H9 (cell line): Measurements from ENCODE around the gene ACSL4. TPM values are rescaled to one million over a fixed set of nuclear protein-coding genes. Genes with fewer than 3 reads are reported as not detected.

Experiments used
- DNase-seq: peaks from one replicate; pipeline ENCODE4 v3.0.0-alpha.2; 2017
- H2AFZ ChIP-seq: one replicate; pipeline ENCODE4 v1.6.1; 2013; ENCODE audit warnings: mild to moderate bottlenecking, low read length, control low read depth, moderate library complexity
- H2AK5ac ChIP-seq: 2 replicates; pipeline ENCODE4 v1.6.1; 2013; ENCODE audit warnings: low read length, control low read depth, mixed read lengths; ENCODE audit not compliant: insufficient read length
- H2BK120ac ChIP-seq: one replicate; pipeline ENCODE4 v1.6.1; 2013; ENCODE audit warnings: low read depth, mild to moderate bottlenecking, low read length, control low read depth, inconsistent platforms; ENCODE audit not compliant: poor library complexity, severe bottlenecking
- H2BK12ac ChIP-seq: 2 replicates; pipeline ENCODE4 v1.6.1; 2013; ENCODE audit warnings: low read length, control low read depth, mixed read lengths, low read depth; ENCODE audit not compliant: insufficient read length
- H2BK15ac ChIP-seq: 2 replicates; pipeline ENCODE4 v1.6.1; 2013; ENCODE audit warnings: low read depth, low read length, control low read depth
- H2BK20ac ChIP-seq: one replicate; pipeline ENCODE4 v1.6.1; 2013; ENCODE audit warnings: low read depth, mild to moderate bottlenecking, low read length, control low read depth, inconsistent platforms; ENCODE audit not compliant: poor library complexity, severe bottlenecking
- H2BK5ac ChIP-seq: 2 replicates; pipeline ENCODE4 v1.6.1; 2013; ENCODE audit warnings: low read length, control low read depth, mixed read lengths; ENCODE audit not compliant: insufficient read length
- H3K14ac ChIP-seq: 2 replicates; pipeline ENCODE4 v1.6.1; 2013; ENCODE audit warnings: low read length, control low read depth; ENCODE audit not compliant: insufficient read depth
- H3K18ac ChIP-seq: 2 replicates; pipeline ENCODE4 v1.6.1; 2013; ENCODE audit warnings: low read depth, mild to moderate bottlenecking, mixed read lengths, low read length, control low read depth; ENCODE audit not compliant: insufficient read length
- H3K23ac ChIP-seq: 2 replicates; pipeline ENCODE4 v1.6.1; 2013; ENCODE audit warnings: low read length, control low read depth, mixed read lengths, low read depth; ENCODE audit not compliant: insufficient read length
- H3K23me2 ChIP-seq: 2 replicates; pipeline ENCODE4 v1.6.1; 2013; ENCODE audit warnings: low read depth, mild to moderate bottlenecking, mixed read lengths, low read length, control low read depth; ENCODE audit not compliant: insufficient read length, poor library complexity, severe bottlenecking
- H3K27ac ChIP-seq: 2 replicates; pipeline ENCODE4 v1.5.1; 2013; ENCODE audit warnings: low read length, control low read depth, mixed read lengths, low read depth; ENCODE audit not compliant: insufficient read length
- H3K27me3 ChIP-seq: 2 replicates; pipeline ENCODE4 v1.6.1; 2013; ENCODE audit warnings: low read length, control low read depth, inconsistent platforms; ENCODE audit not compliant: insufficient read depth
- H3K4ac ChIP-seq: 2 replicates; pipeline ENCODE4 v1.6.1; 2013; ENCODE audit warnings: low read depth, mild to moderate bottlenecking, control low read depth, inconsistent platforms, low read length, moderate library complexity
- H3K4me1 ChIP-seq: 2 replicates; pipeline ENCODE4 v1.6.1; 2013; ENCODE audit warnings: low read length, control low read depth, inconsistent platforms; ENCODE audit not compliant: insufficient read depth
- H3K4me2 ChIP-seq: 2 replicates; pipeline ENCODE4 v1.6.1; 2013; ENCODE audit warnings: low read length, control low read depth, mixed read lengths; ENCODE audit not compliant: insufficient read length, insufficient read depth
- H3K56ac ChIP-seq: 2 replicates; pipeline ENCODE4 v1.6.1; 2013; ENCODE audit warnings: low read depth, mild to moderate bottlenecking, mixed read lengths, low read length, control low read depth; ENCODE audit not compliant: insufficient read length
- H3K79me1 ChIP-seq: 2 replicates; pipeline ENCODE4 v1.6.1; 2013; ENCODE audit warnings: low read depth, mild to moderate bottlenecking, moderate library complexity, low read length, control low read depth, inconsistent platforms; ENCODE audit not compliant: insufficient read depth, poor library complexity, severe bottlenecking
- H3K79me2 ChIP-seq: 2 replicates; pipeline ENCODE4 v1.6.1; 2013; ENCODE audit warnings: low read length, control low read depth, inconsistent platforms; ENCODE audit not compliant: insufficient read depth
- H3K9ac ChIP-seq: 2 replicates; pipeline ENCODE4 v1.6.1; 2013; ENCODE audit warnings: low read length, control low read depth, mixed read lengths; ENCODE audit not compliant: insufficient read length; ENCODE audit errors: extremely low read depth
- H3K9me3 ChIP-seq: one replicate; pipeline ENCODE4 v1.6.1; 2013; ENCODE audit warnings: low read depth, low read length, inconsistent platforms; ENCODE audit not compliant: control insufficient read depth
- H3T11ph ChIP-seq: one replicate; pipeline ENCODE4 v1.6.1; 2013; ENCODE audit warnings: mild to moderate bottlenecking, low read length, control low read depth, inconsistent platforms
- H4K20me1 ChIP-seq: one replicate; pipeline ENCODE4 v1.6.1; 2013; ENCODE audit not compliant: control insufficient read depth, insufficient read length, insufficient read depth
- H4K5ac ChIP-seq: 2 replicates; pipeline ENCODE4 v1.6.1; 2013; ENCODE audit warnings: low read depth, mild to moderate bottlenecking, mixed read lengths, low read length, control low read depth; ENCODE audit not compliant: insufficient read length
- H4K8ac ChIP-seq: replicated peaks from 2 replicates; pipeline ENCODE4 v1.6.1; 2013; ENCODE audit warnings: low read length, control low read depth, mixed read lengths, low read depth; ENCODE audit not compliant: insufficient read length
- H4K91ac ChIP-seq: 2 replicates; pipeline ENCODE4 v1.6.1; 2013; ENCODE audit warnings: low read depth, mild to moderate bottlenecking, moderate library complexity, mixed read lengths, low read length, control low read depth; ENCODE audit not compliant: insufficient read length
- H3K27ac Mint-ChIP-seq, 3 experiments: 2 replicates in 2 of 3; 3 replicates in 1 of 3; pipeline ENCODE4 v1.8.0; 2020 to 2021; ENCODE audit warnings: mixed read lengths in 3 of 3, mild to moderate bottlenecking in 1 of 3, moderate library complexity in 1 of 3
- H3K27me3 Mint-ChIP-seq: 2 replicates; pipeline ENCODE4 v1.8.0; 2021; ENCODE audit warnings: low read depth, mild to moderate bottlenecking, moderate library complexity, mixed read lengths
- H3K36me3 Mint-ChIP-seq, 3 experiments: 2 replicates in 2 of 3; 3 replicates in 1 of 3; pipeline ENCODE4 v1.8.0; 2020 to 2021; ENCODE audit warnings: low read depth in 3 of 3, mixed read lengths in 3 of 3; ENCODE audit not compliant: insufficient read depth in 1 of 3
- H3K4me1 Mint-ChIP-seq, 2 experiments: 2 replicates each; pipeline ENCODE4 v1.8.0; 2020; ENCODE audit warnings: mixed read lengths in 2 of 2
- H3K4me3 Mint-ChIP-seq, 2 experiments: 2 replicates in 1 of 2; 3 replicates in 1 of 2; pipeline ENCODE4 v1.8.0; 2020 to 2021; ENCODE audit warnings: mild to moderate bottlenecking in 2 of 2, mixed read lengths in 2 of 2, moderate library complexity in 1 of 2
- H3K9me3 Mint-ChIP-seq, 2 experiments: 2 replicates in 1 of 2; 3 replicates in 1 of 2; pipeline ENCODE4 v1.8.0; 2020; ENCODE audit warnings: mild to moderate bottlenecking in 2 of 2, mixed read lengths in 2 of 2, moderate library complexity in 1 of 2
- CTCF ChIP-seq: fragments of 200-600 bp; sonication (generic); conservative IDR thresholded peaks from 3 replicates; pipeline ENCODE4 v1.8.0; 2021; ENCODE audit warnings: antibody characterized with exemption, mild to moderate bottlenecking
- WGBS: extraction: QIAGEN DNeasy Blood & Tissue Kit; methylation state at CpG from one replicate; pipeline ENCODE4 v1.1.7; 2013; ENCODE audit warnings: missing lambda C conversion rate, low lambda C conversion rate, mixed read lengths; ENCODE audit not compliant: insufficient read length; ENCODE audit errors: extremely low coverage; 5-methylcytosine and 5-hydroxymethylcytosine counted together
- total RNA-seq: library from RNA; stranded (reverse); gene quantifications from 2 replicates; pipeline ENCODE4 v1.2.1, GENCODE V29; 2021

The ACSL4 gene
- total RNA-seq, 1 experiment from 2014 or later, result 41.6 TPM

DNA sequence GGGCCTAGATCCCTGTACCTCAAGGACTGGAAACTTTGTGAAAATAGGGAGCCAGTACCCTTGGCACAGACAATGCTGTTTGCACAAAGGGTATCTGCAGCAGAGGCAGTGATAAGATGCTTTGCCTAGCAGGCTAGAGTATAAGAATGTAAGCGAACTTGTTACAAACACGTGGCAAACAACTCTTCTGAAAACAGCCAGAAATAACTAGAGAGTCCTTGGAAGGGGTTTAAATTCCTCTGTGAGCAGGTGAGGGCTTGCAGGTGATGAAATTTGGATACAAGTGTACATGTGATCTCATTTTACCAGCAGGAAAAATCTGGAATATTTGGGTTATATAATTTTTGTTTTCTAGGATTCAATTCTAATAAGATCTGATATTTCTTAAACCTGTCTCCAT, 18.6 kb upstream of the ACSL4 start:
- Histone ChIP-seq H3T11ph (no peak overlapping the region), H4K5ac (no peak overlapping the region), H4K8ac (no peak overlapping the region), H3K4me2 (no peak overlapping the region), H3K4me1 (no peaks in the 10 kb centered on the region), H3K27me3 (no peaks in the 10 kb centered on the region), H2AK5ac (no peak overlapping the region), H2BK15ac (no peak overlapping the region), H2BK120ac (no peak overlapping the region), H2BK5ac (no peak overlapping the region), H3K9ac (no peak overlapping the region), H3K9me3 (no peaks in the 10 kb centered on the region), H3K79me1 (no peaks in the 10 kb centered on the region), H4K91ac (no peak overlapping the region), H3K23ac (no peak overlapping the region), H3K23me2 (no peaks in the 10 kb centered on the region), H4K20me1 (no peaks in the 10 kb centered on the region), H3K18ac (no peak overlapping the region), H3K14ac (no peak overlapping the region), H2BK12ac (no peak overlapping the region), H3K27ac (no peak overlapping the region), H3K4ac (no peak overlapping the region), H3K79me2 (no peaks in the 10 kb centered on the region), H3K56ac (no peak overlapping the region), H2BK20ac (no peak overlapping the region), H2AFZ (no peak overlapping the region)
- no peak for TF ChIP-seq CTCF
- 0 out of 4 replicates have a peak, but pooled peaks cover 0 to 2% of the 10 kb centered on the region in 2 experiments for H3K4me1 Mint-ChIP-seq
- peaks cover 10 to 12% of the 10 kb centered on the region in 2 experiments; a peak in 4 of 5 replicates for H3K9me3 Mint-ChIP-seq
- DNase-seq, result no peak
- H3K4me3 Mint-ChIP-seq, result no peak overlapping the region
- no CpG with 5 or more reads among the region's 2 CpGs for WGBS
- peaks cover 0 to 11% (median 0%) of the 10 kb centered on the region in 3 experiments; a peak in 2 of 7 replicates for H3K36me3 Mint-ChIP-seq
- no peak overlapping the region for H3K27ac Mint-ChIP-seq
- H3K27me3 Mint-ChIP-seq, result peaks cover 2% of the 10 kb centered on the region; the same call in 1 of the 2 replicates
